A549 treated with AZD9567 at 1 μM for 4 hours (cell line): ENCODE results near the gene CDH19. TPM values are rescaled to one million over a fixed set of nuclear protein-coding genes. Genes with fewer than 3 reads are reported as not detected.

Experiments
- total RNA-seq: library from RNA; stranded (reverse); fragments of 200-300 nt; extraction: Qiagen RNA extraction; gene quantifications from 5 replicates; pipeline ENCODE4 v1.2.3, GENCODE V29; 2022; ENCODE audit not compliant: insufficient read depth

CDH19 gene
- 0.29 to 0.96 TPM (median 0.61 TPM) in 5 replicates for total RNA-seq

DNA sequence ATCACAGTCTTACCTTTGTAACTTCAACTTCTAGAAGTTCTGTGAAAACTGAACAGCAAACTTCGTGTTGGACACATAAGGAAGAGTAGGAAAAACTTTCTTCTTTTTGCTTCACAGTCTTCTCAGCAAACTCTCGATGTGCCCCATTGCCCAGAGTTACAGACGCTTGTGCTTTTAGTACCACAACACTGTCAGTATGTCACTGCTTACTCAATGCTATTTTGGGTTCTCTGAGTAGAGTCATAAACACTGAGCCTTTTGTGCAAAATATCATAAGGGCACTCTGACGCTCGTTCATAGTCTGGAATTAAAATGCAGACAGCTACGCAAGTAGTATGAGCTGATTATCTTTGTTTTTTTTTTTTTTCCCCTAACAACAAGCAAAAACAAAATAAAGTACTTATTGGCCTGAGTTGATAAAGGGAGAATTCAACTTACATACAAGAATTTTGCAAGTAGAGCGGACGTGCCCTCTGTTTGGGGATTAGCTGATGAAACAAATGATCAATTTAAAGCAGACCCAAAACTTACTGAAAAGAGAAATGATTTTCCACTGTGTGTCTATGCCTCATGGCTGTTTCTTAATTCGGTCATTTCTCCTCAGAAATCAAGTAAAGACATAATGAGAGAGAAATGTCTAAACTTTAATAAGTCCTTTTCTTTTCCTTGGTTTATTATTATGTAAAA is at the start of gene CDH19:
CDH19 (minus strand) TSS at position 150 of the 687 bp plus-strand sequence. CDS start 31,886 bp downstream, outside the sequence.

